DMS53 treated with DMSO at 0.1 percent for 48 hours (cell line): ENCODE measurements around the gene GALNT12.
A peak's percentile ranks its signal among the peaks of the same experiment; 100 is the strongest.

Source experiments
- DNase-seq: peaks from one replicate; lab custom pipeline; 2025; ENCODE audit not compliant: unreplicated experiment; lab: John Stamatoyannopoulos, UW

GALNT12 gene

DNA sequence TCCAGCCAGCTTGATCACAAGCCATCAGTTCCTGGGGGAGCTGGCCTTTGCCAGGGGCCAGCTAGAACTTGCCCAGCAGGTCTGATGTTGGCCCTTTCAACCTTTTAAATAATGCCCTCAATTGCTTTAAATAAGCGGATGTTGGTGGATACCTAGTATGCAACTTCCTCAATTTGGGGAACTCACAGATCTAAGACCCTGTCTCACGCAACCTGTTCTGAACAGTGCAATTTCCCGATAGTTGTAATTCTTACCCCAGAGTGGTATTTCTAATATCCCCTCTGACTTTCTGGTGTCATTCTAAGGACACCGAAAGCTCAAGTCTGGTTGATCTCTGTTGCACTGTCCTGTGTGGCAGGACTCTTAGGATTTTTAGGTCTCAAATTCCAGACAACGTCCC lies 23.1 kb downstream of the GALNT12 start:
- DNase-seq = no peak

DNA sequence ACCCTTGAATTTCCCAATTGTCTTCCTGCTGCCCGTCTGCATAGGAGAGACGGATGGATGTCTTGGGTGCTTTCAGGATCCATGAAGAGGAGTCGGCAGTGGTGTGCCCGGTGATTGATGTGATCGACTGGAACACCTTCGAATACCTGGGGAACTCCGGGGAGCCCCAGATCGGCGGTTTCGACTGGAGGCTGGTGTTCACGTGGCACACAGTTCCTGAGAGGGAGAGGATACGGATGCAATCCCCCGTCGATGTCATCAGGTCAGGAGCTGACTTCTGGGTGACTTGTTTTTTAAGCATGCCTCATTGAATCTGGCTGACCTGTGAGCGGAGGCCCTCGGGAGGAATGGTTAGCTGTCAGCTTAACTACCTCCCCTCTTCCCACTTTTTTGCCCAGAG lies 24.2 kb downstream of the GALNT12 start:
- DNase-seq = no peak

DNA sequence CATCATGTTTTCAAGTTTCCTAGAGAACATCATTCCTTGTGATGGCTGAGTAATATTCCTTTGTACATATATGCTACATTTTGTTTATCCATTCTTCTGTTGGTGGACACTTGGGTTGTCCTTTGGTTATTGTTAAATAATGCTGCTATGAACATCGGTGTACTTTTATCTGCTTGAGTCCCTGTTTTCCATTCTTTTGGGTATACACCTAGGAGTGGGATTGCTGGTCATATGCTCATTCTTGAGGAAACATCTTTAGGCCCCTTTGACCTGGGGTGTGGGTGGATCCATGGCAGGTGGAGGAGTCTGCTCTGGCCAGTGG lies 25.3 kb downstream of the GALNT12 start:
- DNase-seq = no peak

DNA sequence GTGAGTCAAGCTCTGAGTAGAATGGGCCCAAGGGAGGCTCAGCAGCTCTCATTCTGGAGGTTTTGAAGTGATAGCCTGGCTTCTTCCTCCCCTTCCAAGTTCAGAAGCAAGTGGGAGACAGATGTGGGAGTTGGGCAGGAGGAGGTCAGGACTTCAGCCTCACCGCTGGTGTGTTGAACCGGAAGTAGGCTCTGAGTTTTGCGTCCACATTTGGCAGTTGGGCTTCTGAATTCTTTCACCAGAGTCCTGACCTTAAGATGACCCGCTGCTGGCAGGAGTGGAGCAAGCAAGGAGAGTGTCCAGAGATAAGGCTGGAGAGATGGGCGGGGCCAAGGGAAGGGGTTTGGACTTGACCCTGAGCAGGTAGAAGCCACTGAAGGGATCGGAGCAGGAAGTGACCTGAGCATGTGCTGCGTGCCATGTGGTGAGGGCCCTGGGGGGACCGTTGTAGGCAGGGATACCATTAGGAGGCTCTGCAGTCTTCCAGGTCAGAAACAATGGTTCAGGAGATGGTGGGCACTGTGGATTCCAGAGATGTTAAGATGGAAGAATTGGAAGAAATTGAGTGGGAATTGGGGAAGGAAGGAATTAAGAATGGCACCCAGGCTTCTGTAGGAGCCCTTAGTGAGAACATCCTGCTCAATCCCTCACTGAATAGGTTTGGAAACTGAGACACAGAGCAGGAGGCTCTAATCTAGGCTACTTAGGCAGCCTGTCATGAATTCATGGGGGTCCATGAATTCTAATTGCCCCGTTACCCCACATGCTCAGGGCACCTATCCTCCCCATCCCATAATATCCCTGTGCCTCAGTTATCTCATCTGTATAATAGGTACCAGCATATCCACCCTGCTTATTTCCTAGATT lies 25.9 kb downstream of the GALNT12 start:
- DNase-seq = no peak

DNA sequence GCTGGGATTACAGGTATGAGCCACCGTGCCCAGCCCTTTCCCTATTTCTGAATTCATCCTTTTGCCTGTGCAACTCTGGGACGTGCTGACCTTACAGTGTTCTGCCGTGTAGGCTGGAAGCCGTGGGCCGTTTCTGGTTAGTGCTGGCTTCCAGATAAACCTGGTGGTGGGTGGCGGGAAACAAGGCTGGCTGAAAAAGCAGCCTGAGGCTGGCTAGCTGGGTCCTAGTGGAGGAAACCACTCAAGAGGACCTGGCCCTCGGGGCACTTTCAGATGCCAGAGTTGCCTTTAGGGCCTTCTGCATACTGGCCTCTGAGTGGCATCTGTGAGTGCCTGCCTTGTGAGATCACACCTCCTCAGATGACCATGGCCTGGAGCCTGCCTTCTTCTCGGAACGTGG lies 26.9 kb downstream of the GALNT12 start:
- DNase-seq = no peak

DNA sequence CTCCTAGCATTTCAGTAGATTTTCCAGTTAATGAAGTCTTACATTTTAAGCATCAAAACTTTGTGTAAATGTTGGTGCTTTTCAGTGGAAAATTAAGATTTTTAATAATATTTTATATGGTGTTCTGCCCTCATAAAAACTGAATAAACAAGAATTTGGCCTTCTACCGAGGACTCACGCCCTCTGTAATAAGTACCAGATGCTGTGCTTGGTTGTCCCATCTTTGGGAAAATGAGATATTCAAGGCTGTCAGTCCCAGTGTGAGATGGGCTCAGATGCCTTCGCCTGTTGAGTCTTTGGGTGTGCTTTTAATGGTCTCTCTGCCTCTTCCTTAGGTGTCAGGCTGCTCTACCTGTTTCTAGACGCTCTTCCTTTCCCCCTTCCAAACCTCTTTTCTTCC lies 28.7 kb downstream of the GALNT12 start:
- DNase-seq = no peak

DNA sequence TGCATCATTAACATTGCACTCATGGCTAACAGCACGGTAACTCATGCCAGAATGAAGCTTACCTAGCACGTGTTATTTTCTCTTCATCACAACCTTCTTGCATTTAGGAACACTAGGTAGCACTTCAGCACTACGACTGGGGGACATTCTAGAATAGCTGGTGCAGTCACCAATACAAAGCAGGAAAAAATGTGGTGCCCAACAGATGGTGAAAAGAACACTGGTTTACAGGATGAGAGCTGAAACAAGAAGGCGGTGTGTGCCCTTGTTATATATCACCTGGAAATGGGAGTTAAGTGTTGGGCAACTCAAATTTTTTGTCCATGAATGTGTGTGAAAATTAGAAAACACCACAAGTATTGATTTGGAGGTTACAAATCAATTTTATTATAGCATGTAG lies 30.0 kb downstream of the GALNT12 start:
- DNase-seq = no peak

DNA sequence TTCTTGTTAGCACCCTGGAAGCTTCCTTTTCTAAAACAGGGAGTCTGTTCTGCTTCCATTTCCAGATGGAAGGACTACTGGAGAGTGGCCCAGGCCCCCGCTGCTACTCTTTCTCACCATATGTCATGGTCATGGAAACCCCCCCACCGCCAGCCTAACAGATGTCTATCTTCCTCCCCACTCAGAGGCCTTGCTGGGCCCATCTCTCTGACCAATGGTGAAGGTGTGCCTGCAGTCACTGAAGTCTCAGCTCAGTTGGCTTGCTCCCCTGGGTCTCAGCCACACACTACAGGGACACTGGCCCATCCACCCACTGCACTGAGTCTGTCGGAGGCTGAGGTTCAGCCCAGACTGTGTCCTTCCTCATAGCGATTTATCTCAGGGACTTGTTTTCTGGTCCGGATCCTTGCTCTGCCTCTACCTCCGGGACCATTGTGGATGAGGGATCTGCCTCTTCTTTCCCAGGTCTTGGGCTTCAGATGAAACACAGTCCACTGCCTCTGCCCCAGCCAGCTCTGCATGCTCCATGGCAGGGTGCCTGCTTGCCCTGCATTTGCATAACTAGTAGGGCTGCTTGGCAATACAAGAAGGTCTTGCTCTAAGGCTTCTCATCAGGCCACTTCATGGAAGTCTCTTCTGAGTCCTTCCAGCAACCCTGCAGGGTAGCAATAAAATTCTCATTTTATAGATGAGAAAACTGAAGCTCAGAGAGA lies 30.8 kb downstream of the GALNT12 start:
- DNase-seq = no peak

DNA sequence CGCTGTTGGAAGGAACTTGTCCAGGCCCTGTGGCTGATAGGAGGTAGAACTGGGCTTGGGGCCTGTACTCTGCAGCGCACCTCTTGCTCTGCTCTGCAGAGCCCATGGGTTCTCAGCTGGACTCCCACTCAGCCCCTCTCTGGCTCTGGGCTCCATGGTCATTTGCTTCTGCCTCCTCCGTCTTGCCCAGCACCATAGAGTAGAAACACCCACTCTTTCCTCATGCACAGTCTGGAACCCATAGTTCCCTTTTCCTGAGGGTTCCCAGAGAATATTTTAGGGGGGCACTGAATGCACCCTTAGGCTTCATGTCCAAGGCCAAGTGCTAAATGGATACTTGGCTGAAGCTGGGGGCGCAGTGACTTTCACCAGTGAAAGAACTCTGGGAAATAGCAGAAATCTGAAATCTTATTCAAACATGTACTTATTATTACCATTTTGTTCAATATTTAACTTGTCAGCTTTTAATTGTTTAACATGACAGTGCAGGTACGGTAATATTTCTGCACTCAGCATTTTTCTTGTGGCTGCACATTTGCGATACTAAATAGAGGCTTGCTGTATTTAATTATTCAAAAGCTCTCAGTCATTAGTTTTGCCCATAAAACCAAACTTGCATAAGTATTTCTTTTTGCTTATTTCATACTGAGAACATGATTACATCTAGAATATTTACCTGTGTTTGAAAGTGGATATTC lies 31.5 kb downstream of the GALNT12 start:
- no peak for DNase-seq

DNA sequence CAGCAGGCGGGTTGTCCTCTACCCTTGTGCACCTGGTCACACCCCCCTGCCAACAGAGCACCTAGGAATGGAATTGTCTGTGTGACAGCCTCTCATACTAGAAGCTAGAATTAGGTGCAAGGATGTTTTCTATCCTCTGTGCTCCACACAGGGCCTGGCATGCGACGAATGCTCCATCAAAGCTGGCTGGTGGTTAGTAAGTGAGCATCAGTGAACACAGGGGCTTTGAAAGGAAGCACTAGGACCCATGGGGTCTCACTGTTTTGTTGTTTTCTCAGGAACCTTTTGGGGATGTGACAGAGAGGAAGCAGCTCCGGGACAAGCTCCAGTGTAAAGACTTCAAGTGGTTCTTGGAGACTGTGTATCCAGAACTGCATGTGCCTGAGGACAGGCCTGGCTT lies 32.3 kb downstream of the GALNT12 start:
- no peak for DNase-seq

DNA sequence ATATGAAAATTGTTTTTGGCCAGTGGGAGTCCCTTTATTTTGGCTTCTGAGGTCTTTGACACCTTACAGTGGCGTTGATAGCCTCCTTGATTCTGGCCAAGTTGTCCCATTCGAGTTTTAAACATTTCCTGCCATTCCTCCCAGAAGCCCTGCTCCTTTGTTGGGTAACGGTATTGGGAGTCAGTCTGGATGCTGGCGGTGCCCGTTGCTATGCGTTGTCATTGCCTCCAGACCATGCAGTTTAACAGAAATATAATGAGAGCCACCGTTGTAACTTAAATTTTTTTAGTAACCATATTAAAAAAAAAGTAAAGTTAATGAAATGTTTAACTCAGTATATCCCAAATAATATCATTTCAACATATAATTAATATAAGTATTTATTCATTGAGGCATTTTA lies 35.0 kb downstream of the GALNT12 start:
- DNase-seq = no peak

DNA sequence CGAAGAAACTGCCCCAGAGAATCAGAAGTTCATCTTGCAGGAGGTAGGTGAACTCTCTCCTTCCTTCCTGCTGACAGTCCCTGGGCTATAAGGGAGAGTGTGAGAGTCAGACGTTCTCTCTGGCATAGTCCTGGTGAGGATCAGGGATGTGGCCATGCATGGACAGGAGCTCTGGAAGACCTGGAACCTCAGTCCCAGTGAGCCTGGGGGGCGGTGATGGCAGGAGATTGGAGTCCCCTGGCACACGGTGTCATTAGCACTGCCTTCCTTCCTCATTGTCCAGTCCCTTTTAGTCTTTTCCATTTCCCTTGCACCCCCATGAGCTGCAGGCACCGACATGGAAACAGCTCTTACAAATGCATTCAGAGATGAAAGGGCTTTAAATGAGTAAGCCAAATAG lies 38.6 kb downstream of the GALNT12 start:
- DNase-seq = no peak

DNA sequence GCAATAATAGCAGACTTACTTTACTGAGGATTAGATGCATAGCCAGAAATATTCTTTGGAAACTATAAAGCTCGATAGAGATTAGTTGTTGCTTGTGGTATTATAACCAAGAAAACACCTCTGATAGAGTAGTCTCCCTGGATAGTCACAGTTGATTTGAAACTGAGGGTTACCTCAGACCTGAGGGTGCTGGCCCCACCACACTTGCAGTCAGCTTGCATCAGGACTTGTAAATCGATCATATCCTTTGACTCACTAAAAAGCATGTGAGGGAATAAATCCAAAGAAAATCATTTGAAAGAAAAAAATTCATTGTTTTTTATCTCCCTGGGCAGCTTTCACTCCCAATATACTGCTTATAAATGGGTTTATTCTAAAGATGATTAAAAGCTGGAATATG lies 39.4 kb downstream of the GALNT12 start:
- no peak for DNase-seq

DNA sequence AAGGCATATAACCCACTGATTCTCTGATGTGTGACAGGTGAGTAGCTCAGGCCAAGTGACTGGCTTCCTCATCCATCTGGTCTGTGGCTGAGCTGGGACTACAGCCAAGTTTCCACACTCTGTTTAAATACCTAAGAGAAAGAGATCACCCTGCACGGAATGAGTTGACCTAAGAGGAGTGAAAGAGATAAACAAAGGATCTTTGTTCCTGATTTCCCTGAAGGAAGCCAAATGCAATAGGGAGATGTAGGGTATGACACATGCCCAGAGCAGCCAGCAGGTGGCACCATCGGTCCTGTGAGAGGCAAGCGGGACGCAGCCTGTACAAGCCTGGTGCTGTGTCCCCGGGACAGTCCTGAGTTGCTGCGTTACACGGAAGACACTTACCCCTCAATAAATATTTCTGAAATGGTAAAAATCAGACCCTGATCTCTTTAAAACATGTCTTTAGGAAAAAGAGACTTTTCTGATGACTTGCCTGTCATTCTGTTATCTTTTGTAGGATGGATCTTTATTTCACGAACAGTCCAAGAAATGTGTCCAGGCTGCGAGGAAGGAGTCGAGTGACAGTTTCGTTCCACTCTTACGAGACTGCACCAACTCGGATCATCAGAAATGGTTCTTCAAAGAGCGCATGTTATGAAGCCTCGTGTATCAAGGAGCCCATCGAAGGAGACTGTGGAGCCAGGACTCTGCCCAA lies 41.1 kb downstream of the GALNT12 start:
- peak; percentile 81 for DNase-seq

DNA sequence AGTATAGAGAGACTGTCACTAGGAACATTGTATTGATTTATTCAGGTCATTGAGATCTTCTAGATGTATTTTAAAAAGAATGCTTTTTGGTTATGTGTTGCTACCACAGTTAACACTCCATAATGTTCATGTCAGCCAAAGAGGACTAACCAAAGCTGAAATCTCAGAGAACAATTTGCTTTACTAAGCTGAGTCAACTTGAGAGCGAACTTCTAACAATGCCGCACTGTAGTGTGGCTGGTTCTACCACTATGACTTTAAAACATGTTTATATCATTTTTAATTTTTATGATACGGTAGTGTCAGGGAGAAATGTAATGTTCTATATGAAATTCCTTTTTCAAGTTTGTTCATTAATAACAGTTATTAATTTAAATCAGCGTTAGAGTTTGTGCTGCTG lies 42.1 kb downstream of the GALNT12 start:
- DNase-seq = no peak

DNA sequence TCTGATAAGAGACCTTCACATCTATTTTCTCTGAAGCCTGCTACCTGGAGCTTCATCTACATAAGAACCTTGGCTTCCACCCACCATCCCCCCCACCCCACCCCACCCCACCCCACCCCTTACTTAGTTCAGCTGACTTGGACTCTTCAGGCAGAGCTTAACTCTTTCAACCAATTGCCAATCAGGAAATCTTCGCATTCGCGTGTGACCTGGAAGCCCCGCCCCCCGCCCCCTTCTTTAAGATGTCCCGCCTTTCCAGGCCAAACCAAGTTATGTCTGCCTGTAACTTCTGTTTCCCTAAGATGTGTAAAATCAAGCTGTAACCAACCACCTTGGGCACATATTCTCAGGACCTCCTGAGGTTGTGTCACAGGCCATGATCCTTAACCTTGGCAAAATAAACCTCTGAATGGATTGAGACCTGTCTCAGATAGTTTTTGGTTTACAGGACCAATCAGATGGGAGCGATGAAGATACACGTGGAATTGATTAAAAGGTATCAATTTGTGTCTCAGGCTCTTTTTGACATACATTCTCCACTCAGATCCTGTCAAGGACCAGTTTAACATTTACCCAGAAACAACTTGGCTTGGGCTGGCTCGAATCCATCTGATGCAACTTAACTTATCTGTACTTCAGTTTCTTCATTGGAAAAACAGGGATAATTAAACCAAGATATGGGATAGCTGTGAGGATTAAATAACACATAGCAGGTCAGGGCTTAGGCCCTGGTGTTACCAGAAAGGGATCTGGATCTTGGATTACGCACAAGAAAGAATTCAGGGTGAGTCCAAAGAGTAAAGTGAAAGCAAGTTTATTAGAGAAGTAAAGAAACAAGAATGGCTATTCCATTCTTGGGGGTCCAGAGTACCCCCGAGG lies 43.6 kb downstream of the GALNT12 start:
- DNase-seq = no peak

DNA sequence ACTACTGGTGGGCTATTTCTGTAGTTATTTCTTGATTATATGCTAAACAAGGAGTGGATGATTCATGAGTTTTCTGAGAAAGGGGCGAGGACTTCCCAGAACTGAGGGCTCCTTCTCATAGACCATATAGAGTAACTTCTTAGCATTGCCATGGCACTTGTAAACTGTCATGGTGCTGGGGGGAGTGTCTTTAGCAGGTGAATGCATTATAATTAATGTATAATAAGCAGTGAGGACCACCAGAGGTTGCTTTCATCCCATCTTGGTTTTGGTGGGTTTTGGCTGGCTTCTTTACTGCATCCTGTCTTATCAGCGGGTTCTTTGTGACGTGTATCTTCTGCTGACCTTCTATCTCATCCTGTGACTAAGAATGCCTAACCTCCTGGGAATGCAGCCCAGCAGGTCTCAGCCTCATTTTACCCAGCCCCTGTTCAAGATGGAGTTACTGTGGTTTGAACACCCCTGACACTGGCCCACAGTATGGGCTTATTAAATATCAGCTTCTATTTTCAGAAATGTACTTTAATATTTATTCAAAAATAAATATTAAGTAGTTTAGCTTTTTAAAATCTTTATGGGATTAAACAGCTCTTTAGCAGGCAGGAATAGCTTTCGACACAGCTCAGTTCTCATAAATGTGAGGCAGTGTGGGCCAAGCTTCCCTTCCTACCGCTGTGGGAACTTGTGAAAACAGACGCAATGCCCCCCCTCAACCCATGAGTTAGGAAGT lies 44.4 kb downstream of the GALNT12 start:
- DNase-seq = no peak

DNA sequence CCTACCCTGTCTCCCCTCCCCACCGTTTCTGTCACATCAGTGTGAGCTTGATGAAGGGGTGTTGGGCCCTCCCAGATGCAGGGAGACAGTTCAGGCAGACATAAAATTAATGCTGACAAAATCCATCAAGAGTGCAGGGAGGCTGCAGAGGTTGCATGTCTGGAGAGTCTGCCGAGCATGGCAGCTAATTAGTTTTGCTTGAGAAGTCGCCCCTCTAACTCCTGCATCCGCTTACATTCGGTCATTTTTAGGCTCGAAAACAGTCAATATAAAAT lies 44.9 kb downstream of the GALNT12 start:
- DNase-seq = no peak

DNA sequence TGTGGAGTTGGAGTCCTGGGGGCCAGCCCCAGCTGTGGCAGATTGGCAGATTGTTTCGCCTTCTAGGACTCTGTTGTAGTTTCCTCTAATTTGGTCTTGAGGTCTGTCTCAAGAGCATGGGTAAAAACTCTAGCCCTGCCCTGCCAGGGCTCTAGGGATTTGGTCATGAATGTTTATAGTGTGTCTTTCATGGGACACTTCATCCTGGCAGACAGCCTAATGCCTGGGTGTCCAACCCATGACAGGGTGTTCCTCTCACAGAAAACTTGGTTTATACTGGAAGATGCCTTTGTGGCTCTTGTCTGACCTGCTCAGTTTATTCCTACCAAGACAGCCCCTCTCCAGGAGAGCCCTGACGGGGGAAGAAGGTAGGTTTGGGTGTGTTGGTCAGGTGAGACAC lies 45.5 kb downstream of the GALNT12 start:
- DNase-seq = no peak

DNA sequence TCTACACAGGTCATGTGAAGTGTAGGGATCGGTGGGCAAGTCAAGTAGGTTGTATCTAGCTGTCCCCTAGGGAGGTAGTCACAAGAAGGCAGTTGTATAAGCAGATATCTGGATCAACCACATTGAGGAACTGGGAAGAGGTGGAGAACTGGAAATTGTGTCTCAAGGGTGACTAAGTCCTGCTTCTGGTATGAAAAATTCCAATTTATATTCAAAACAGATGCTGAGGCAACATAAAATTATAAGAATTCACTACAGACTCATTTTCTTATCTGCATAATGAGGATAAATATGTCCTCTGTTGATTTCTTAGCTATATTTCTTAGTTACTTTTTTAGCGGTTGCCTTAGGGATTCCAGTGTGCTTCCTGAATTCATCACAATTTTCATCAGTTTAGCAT lies 46.8 kb downstream of the GALNT12 start:
- DNase-seq = no peak
